NCI-H1417 (cell line): ENCODE results near the gene EPHB2.

Source experiments
- DNase-seq, 3 experiments: peaks; one replicate each; lab custom pipeline; 2025; lab: John Stamatoyannopoulos, UW

EPHB2 gene

DNA sequence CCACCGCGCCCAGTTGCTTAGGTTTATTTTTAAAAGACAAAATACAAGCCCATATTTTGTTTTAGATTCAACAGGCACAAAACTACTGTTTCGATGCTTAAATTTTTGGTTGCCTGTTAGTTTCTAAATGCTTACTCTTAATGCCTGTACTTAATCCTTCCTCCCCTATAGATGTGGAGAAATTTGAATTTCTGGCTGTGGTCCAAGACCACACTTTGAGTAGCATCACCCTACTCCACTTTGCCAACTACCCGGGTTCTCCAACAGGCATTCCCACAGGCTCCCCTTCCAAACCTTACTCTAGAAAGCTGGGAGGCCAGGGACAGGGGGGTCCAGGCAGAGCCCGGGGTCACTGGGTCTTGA is 242.0 kb downstream of the EPHB2 start:
- DNase-seq: peak in 1 of 3 experiments; percentile 44

DNA sequence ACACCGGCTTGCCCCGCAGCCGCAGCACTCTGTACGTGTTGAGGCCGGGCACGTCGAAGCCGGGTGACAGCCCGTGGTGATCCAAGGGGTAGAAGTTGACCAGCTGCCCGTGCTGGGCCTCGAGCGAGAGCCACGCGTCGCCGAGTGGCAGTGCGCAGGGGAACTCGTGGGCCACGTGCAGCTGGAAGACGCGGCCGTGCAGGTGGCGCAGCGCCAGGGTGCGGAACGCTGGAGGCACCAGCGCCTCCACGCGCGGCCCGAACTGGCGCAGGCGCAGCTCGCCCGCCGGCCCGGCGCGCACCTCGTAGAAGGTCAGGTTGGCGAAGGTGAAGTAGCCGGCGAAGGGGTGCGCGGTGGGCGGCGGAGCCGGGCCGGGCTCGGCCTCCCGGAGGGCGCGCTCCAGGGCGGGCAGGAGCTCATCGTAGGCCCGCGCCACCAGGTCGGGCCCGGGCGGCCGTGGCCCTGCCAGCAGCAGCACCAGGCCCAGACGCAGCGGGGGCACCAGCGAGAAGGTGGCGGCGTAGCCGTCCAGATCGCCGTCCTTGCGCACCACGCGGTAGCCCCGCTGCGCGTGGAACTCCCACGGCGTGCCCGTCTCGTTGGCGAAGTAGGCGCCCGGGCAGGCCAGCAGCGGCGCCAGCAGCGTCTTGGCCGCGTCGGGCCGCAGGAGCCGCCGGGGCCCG is 242.6 kb downstream of the EPHB2 start:
- DNase-seq: peak in 2 of 3 experiments; percentile 55 to 58

GRCh38 chr1:22953740-22954141 is 243.1 kb downstream of the EPHB2 start:
- no peak for DNase-seq

GRCh38 chr1:22955146-22955545 is 244.5 kb downstream of the EPHB2 start:
- no peak for DNase-seq

GRCh38 chr1:22957066-22957465 is 246.4 kb downstream of the EPHB2 start:
- no peak for DNase-seq

DNA sequence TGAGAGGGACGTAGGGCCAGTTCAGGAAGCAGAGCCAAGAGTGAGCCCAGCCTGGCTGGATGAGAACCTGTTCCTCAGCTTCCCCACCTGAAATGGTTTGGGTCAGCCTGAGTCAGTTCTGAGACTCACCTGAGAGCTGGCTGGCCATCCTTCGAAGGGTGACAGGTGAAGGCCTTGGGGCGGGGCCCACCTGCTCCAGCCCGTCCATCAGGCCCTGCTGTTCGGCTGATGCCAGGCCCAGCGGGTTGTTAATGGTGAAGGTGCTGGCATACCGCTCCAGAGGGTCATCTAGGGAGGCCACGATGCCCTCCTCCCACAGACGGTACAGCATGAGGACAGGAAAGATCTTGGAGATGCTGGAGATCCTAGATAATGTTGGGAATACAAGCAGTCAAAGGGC is 247.9 kb downstream of the EPHB2 start:
- DNase-seq: no peak

DNA sequence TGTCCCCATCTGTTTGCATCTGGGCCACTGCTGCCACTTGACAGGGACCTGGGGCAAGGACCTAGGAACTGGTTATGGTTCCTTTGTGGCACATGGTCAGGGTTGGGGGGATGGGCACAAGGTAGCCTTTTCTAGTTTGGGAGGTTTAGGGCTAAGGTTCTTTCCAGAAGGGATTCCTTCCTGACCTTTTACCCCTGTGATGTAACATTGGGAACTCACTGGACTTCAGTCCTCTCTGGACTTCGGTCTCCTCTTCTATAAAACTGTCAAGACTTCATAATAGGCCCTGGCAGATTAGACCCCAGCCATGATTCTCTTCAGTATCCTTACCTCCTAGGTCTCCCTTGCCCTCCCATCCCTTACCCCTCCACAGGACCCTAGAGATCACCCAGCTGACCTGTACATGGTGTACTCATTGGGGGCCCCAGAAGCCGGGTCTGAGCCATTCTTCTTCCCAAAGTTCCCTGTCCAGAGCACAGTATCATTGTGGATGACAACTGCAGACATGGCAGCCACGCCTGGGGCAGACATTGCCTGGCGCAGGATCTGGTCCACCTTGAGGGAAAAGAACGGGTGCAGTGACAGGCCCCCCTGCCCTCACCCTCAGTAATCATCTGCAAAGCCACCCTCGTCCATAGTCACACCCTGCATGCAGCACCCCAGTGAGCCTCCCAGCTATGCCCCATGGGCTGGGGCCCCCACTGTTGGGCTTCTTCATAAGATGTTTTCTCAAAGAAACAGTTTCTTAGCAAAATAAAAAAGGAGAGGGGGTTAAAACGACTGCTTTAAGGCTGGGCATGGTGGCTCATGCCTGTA is 249.1 kb downstream of the EPHB2 start:
- DNase-seq: no peak

GRCh38 chr1:22962558-22962957 is 251.9 kb downstream of the EPHB2 start:
- DNase-seq: no peak

GRCh38 chr1:22963044-22963677 is 252.5 kb downstream of the EPHB2 start:
- no peak for DNase-seq

- no peak for DNase-seq
Observed at GRCh38 chr1:22966309-22966708, 255.7 kb downstream of the EPHB2 start.

DNA sequence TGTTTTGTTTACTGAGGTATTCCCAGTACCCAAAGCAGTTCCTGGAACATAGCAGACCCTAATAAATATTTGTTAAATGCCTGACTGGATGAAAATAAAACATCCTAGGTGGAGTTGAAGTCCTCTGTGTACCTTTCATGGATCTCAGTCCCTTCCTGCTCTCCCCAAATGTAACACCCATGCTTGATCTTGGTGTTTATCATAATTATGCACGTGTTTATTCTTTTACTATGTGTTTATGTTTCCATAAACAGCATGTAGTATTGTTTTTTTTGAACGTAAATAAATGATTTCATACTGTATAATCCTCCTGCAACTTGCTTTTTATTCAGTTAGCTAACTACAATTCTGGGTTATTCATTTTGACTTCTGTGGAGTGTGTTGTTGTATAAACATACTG is 257.2 kb downstream of the EPHB2 start:
- DNase-seq: no peak

DNA sequence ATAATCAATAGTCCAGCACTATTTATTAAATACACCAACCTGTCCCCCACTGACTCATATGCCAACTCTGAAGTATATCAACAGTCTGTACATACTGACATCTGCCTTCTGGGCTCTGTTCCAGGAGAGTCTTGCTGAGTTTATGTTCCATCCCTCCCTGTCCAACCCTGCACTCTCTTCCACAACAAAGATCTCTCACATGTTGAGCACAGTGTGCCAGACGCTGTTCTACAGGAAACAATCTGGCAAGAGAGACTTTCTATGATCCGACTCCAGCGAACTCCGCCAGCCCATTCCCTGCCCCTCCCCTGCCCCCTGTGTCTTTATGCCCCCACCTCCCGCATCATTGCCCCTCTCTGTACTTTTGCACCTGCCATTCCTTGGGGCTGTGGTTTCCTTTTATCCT is 258.7 kb downstream of the EPHB2 start:
- DNase-seq: peak in 2 of 3 experiments; percentile 38 to 81

DNA sequence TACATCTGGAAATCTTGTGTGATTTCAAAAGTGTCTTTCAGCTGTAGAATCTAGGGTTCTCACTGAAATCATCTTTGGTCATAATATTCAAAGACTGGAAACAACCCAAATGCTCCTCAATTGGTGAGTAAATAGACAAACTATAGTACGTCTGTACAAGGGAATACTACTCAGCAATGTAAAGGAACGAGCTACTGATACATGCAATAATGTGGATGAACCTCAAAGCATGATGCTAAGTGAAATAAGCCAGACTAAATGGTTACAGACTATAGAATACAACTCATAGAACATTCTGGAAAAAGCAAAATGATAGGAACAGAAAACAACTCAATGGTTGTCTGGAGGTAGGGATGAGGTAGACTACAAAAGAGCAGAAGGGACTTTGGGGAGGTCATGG is 259.5 kb downstream of the EPHB2 start:
- DNase-seq: no peak
